Glomerular visceral epithelial cell (primary cell): Measurements from ENCODE around the gene ZNF576.
A peak's percentile ranks its signal among the peaks of the same experiment; 100 is the strongest.
"Not testable (repeated sequence)": the region's sequence is repeated elsewhere in the genome, so short reads cannot be mapped to it uniquely, and the experiment has no call there.

Source experiments
- DNase-seq: peaks from one replicate; pipeline ENCODE4 v3.0.0-alpha.2; 2016; ENCODE audit errors: extremely low spot score

Gene ZNF576

DNA sequence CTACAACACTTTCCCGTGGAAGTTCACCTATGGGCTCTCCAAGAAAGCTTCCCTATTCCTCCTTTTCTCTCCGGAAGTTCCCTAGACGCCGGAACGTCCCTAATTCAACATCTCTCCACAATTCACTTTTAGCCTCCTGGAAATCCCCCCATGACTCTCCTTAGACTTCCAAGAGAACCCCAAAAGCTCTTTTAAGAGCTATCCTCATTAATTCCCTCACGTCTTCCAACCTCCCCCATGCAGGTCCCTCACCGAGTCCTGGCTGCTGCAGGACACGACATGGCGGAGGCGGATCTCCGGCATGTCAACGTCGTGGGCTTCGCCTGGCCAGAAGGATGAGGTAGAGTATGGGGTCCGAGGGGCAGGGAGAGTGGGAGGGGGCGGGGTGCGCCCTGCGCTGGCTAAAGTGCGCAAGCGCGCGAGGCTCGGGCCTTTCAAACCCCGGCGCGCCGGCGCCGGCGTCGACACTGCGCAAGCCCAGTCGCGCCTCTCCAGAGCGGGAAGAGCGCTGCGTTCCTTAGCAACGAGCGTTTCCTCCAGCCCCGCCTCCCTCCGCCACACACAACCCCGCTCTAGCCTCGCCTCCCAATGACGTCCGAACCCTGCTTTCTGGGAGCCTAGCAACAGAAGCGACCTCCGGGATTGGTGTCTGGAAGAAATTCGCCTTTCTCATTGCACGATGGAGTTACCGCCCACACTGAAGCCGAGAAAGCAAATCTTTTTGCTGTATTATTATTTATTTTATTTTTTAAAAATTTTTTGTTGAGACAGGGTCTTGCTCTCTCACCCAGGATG, 21.0 kb upstream of the ZNF576 start, which contains the start of the genes PINLYP and XRCC1:
Gene PINLYP (plus strand): TSS at position 646 of the 795 bp plus-strand sequence. CDS start 1,391 bp downstream, outside the sequence.
Gene XRCC1 (minus strand): TSS at position 372 of the 795 bp plus-strand sequence. CDS start 69 bp downstream, at position 303.
- peak; percentile 99 for DNase-seq

DNA sequence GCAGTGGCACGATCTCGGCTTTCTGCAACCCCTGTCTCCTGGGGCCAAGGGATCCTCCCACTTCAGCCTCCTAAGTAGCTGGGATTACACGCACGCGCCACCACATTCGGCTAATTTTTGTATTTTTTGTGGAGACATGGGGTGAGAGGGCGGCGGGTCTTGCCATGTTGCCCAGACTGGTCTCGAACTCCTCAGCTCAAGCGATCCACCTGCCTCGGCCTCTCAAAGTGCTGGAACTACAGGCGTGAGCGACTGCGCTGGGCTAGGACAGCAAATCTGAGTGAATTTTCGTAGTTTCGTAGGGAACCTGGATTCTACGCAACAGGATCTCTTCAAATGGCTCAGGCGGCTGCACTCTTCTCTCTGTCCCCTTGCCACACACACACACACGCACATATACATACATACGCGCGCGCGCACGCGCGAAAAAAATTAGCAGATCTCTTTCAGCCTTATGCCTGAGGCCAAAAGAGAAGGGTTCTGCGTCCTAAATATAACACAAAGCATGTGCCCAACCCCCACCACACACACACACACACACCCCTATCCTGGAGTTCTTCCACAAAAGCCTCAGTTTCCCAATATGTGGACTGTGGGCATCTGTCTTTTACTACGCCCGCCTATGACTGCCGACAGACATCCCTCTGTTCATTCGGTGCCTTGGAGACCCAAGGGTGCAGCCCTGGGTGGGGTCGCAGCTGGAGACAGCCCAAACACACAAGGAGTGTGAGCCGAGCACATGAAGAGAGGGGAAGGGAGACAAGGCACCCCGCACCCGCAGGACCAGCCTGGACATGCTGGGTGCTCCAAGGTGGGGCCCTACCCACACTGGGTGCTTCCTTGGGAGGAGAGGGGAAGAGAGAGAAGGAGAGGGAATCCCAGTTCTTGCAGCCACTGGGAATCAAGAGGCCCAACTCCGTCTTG, 20.2 kb upstream of the ZNF576 start:
- no peak for DNase-seq

DNA sequence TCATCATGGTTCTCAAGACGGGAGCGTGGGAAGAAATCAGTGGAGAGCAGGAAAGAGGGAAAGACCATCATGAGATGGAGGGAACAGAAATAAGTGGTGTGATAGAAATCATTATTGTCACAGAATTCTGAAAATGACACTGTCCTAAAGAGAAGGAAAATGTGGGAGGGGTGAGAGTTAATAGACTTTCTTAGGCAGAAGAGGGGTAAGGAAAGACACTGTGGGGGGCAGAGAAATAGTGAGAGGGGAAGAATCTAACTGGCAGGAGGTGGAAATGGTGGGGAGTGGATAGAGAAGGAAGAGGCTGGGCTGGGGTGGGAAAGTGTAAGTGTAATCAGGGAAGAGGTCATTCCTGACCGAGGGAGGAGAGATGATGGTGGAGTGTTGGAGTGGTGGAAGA, 17.6 kb upstream of the ZNF576 start:
- DNase-seq, result no peak

DNA sequence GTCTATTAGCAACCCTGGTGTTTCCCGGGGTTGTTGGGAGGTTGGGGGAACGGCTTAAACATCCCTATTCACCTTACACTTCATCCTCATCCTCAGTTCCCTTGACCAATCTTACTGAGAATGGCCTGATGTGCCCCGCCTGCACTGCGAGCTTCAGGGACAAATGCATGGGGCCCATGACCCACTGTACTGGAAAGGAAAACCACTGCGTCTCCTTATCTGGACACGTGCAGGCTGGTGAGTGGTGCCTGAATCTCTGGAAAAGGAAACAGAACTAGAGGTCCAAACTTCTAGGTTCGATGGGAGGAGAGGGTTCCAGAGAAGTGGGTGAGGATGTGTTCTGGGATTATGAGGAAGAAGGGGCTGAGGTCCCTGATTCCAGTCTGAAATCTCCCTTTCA, 14.9 kb upstream of the ZNF576 start:
- no peak for DNase-seq

DNA sequence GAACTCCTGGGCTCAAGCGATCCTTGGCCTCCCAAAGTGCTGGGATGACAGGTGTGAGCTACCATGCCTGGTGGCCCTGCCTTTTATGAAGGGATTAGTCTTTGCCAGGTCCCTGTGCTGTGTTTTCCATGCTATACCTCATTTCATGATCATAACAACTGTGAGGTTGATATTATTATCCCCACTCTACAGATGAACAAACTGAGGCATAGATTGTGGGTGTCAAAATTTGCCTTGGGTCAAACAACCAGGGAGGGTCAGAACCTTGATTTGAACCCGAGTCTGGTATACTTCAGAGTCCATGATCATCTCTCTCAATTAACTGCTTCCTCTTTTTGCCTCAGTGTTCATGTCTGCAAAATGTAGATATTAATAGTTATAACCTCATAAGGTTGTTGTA, 13.9 kb upstream of the ZNF576 start:
- no peak for DNase-seq

DNA sequence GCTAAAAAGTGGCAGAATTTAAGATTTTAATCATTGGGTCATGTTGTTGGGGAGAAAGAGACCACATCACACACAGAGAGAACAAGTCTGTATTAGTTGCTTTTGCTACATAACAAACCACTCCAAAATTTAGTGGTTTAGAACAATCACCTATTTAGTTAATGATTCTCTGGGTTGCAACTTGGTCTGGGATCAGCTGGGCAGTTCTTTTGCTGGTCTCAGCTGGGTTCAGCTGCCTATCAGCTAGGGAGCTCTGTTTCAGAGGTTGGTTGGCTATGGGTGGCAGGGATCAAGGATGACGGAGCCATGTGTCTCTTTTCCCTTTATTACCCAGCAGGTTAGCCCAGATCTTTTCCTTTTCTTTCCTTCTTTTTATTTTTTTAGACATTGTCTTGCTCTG, 11.9 kb upstream of the ZNF576 start:
- peak; percentile 56 for DNase-seq

DNA sequence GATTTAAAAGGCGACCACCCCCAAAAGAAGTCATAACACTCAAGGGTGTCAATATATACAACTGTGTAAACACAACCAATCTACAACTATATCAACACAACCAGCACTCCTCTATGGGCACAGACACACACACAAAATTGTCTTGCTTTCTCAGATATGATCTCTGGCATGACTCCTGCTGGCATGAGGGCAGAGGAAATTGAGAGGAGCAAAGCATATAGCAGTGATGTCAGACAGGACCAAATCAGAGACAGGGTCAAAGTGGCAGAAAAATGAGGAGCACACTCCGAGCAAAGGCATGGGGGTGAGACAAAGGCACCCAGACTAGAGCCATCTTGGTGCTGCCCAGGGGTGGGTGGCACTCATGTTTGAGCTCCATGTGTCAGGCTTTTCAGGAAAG, 10.0 kb upstream of the ZNF576 start:
- no peak for DNase-seq

DNA sequence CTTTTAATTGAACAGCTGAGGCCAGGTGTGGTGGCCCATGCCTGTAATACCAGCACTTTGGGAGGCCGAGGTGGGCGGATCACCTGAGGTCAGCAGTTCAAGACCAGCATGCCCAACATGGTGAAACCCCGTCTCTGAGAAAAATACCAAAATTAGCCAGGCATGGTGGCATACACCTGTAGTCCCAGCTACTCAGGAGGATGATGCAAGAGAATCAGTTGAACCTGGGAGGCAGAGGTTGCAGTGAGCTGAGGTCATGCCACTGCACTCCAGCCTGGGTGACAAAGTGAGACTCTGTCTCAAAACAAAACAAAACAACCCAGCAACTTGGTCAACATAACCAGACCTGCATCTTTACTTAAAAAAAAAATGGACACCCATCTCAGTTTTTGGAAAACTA, 9.4 kb upstream of the ZNF576 start:
- DNase-seq, result not testable (repeated sequence)

DNA sequence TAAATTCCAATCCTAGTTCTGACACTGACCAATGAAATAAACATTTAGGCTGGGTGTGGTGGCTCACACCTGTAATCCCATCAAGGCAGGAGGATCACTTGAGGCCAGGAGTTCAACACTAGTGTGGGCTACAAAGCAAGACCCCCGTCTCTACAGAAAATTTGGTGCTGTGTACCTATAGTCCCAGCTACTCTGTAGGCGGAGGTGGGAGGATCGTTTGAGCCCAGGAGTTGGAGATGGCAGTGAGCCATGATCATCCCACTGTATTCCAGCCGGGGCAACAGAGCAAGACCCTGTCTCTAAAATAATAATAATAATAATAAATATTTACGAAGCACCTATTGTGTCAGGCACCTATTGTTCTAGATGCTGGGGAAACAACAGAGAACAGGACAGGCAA, 7.1 kb upstream of the ZNF576 start:
- no peak for DNase-seq

DNA sequence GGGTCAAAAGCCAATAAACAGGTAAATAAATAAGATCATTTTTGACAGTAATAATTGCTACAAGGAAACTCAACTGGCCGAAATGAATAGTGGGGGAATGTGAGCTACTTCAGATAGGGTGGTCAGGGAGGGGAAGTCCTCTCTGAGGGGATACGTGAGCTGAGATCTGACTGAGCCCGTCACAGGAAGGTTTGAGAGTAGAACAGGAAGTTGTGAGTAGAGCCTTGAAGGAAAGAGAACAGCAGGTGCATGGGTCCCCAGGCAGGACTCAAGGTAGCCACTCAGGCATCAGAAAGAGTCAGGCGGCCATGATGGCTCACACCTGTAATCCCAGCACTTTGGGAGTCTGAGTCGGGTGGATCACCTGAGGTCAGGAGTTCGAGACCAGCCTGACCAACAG, 6.7 kb upstream of the ZNF576 start:
- DNase-seq, result no peak

DNA sequence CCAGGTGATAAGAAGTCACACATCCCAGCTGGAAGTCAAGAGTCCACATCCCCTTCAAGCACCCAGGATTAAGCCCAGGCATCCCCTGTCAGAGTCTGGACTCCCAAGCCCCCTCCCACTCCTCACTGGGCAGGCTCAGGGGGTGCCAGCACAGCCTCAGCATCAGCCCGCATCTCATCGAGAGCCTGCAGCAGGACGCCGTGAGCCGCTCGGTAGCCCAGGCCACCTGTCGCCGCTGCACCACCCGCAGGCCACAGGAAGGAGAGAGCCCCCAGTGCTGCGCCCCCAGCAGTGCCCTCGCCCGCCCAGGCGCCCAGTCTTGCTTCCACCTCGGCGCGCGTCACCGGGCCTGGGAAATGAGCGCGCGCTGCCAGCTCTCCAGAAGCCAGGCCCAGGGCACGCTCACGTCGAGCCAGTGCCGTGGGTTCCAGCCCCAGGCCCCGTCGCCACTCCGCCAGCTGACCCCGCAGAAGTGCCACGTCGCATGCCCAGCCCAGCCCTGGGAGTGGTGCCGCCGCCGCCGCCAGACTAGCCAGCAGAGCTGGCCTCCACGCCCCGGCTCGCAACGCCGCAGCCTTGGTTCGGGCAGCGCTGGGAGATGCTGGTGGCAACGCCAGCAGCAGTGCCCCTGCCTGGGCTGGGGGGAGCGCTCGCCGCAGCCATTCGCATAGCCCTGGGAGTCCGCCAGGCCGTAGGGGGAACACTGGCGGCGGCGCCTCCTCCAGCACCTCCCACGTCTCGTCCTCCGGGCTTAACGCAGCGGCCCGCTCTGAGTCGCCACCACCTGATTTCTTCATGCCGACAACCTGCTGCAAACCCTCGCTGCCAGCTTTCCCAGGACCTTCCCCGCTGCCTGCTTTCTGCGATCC, 4.3 kb upstream of the ZNF576 start:
- DNase-seq, result no peak

DNA sequence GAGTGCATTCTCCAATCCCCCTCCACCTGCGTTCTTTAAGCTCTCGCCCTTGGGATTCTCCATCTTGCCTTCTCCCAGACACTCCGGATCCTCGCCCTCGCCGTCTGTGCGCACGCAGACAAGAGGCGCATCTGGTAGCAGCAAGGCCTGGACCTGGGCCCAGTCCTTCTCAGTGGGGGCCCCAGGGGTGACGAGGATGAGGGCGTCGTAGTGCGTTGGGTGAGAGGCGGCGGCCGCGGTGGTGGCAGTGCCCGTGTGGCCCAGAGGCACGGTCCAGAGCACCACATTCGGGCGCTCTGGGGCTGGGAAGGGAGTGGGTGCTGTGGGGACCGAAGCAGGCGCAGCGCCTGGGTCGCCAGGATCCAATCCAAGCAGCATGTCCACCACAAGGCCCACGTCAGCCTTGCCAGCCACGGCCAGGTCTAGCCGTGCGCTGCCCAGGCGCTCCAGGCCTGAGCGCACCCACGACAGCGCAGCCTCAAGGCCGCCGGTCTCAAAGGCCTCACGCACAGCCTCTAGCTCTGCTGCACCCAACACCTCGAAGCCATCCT, 3.5 kb upstream of the ZNF576 start:
- DNase-seq, result no peak

DNA sequence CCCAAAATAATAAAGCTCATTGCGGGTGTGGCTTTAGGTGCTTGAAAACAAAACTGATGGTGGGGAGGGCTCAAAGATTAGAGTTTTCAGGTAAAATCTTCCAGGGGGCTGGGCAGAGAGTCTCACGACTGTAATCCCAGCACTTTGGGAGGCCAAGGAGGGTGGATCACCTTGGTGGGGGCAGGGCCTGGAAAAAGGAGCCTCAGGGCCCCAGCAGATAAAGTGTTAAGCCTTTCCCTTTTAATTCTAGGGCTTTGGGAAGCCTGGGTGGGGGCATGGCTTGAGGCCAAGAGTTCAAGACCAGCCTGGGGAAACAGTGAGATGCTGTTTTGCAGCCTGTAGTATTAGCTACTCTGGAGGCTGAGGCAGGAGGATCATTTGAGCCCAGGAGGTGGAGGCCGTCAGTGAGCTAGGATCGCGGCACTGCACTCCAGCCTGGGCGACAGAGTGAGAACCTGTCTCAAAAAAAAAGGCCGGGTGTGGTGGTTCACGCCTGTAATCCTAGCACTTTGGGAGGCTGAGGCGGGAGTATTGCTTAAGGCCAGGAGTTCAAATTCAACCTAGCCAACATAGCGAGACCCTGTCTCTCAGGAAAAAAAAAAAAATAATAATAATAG, 2.2 kb upstream of the ZNF576 start:
- no peak for DNase-seq

DNA sequence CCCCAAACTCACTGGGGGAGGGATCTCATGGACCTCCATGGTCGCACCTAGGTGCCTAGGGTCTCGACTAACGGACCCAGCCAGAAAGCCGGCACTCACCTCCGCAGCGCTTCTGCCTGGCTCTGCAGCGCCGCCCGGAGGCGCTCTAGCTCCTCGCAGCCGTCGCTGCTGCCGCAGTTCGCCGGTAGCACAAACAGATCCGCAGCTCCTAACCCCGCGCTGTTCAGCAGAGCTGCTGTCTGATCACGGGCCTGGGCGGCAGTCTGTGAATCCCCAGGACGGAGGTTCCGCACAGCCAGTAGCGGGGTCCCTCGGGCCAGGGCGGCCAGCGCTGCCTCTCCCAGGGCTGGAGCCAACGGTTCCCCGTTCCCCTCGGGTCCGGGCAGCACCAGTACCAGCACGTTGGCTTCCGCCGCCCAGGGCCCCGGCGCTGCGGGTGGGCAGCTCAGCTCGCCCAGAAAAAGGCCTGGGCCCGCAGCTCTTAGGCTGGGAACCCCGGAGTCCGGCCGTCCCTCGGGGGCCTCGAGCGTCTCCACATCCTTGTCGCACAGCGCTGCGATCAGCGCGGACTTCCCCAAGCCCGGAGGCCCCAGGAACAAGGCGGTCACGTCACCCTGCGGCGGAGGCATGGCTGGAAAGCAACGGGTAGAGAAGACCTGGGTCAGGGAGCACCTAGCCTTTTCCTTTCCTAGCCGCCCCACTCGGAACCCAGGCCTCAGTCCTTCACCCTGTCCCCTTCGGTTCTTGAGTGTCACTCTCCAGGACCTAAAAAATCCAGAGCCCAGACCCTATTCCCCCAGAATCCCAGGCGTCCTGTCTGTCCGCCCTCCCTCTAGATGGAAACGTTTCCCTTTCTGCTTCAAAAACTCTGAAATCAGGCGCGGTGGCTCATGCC, 1.4 kb upstream of the ZNF576 start:
- DNase-seq, result peak; percentile 77

DNA sequence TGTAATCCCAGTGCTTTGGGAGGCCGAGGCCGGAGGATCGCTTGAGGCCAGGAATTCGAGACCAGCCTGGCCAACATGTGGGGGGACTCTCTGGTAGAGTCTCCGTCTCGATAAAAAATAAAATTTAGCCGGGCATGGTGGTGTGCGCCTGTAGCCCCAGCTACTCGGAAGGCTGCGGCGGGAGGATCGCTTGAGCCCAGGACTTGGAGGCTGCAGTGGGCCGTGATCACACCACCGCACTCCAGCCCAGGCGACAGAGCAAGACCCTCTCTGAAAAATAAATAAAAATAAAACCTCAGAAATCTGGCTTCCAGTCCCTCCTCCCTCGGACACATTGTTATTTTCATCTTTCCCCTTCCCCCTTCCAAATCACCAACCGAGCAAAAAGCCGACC, 793 bp upstream of the ZNF576 start:
- no peak for DNase-seq

DNA sequence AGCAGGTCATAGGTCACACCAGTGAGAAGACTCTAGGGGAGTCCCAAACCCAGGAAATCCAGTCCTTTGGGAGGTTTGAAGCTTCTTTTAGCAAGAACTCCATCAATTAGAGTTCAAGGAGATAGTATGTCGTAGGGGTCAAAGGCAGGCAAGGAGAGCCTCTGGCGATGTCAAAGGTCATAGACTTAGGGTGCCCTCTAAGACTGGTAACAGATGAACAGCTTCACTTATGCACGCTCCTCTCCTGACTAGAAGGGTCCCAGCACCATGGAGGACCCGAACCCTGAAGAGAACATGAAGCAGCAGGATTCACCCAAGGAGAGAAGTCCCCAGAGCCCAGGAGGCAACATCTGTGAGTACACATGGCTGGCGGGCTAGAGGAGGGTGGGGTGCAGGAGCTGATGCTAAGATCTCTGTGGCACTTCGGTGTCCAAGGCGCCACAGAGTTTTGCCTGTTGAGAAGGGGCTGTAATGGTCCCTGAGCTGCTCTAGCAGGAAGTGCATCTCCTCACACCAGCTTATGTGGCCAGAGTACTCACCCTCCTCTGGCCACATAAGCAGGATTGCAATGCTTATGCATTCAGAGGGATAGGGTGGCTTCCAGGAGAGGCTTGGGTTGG, 557 bp downstream of the ZNF576 start:
- peak; percentile 9 for DNase-seq

DNA sequence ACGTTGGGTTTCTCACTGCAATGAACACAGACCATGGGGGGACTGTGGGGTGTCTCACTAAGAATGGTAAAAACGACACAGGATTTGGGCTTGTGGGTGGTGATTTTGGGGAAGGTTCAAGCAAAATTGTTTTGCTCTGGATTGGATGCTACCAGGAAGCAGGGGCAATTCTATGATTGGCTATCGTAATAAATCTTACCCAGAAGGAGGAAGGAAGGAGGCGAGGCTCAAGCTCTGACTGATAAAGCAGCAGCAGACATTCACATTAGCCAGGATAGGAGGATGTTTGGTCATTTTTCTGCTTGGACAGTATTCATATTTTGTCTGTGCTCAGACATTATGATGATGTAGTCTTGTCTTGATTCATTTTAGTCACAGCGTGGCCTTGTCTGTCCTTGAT, 1.5 kb downstream of the ZNF576 start:
- DNase-seq, result no peak

DNA sequence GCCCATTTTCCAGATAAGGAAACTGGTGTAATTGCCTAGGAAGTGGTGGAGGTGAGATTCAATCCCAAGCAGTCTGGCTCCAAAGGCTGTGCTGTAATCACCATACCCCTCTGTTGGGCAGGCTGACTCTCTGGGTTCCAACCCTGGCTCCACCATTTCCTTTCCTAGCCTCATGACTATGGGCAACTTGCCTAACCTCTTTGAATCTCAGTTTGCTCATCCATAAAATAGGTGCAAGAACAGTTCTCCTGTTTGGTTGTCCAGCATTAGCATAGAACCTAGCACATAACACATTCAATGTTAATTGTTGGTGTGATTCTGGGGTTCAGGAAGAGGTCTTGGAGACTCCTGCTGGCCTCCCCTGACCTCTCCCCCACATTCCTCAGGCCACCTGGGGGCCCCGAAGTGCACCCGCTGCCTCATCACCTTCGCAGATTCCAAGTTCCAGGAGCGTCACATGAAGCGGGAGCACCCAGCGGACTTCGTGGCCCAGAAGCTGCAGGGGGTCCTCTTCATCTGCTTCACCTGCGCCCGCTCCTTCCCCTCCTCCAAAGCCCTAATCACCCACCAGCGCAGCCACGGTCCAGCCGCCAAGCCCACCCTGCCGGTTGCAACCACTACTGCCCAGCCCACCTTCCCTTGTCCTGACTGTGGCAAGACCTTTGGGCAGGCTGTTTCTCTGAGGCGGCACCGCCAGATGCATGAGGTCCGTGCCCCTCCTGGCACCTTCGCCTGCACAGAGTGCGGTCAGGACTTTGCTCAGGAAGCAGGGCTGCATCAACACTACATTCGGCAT, 2.2 kb downstream of the ZNF576 start:
- no peak for DNase-seq
